Lower lobe of right lung (tissue), 2 donors: Measurements from ENCODE around the gene SYNGAP1. TPM values are rescaled to one million over a fixed set of nuclear protein-coding genes. Genes with fewer than 3 reads are reported as not detected.

ENCODE experiments used
- ATAC-seq, 2 donors: fragments of 200-7000 bp; cut with Tn5 transposase; one replicate each; pipeline ENCODE4 v1.9.1; 2020 to 2022; ENCODE audit warnings: mild to moderate bottlenecking in 2 of 2, moderate library complexity in 2 of 2
- DNase-seq: peaks from one replicate; pipeline ENCODE4 v3.0.0-alpha.2; 2020
- H3K27ac ChIP-seq: fragments of 200-600 bp; one replicate; pipeline ENCODE4 v1.8.0; 2022
- H3K27me3 ChIP-seq: fragments of 200-600 bp; one replicate; pipeline ENCODE4 v1.8.0; 2022; ENCODE audit warnings: low read depth
- H3K36me3 ChIP-seq: fragments of 200-600 bp; one replicate; pipeline ENCODE4 v1.8.0; 2022; ENCODE audit warnings: mild to moderate bottlenecking
- H3K4me1 ChIP-seq: fragments of 200-600 bp; one replicate; pipeline ENCODE4 v1.8.0; 2022
- H3K4me3 ChIP-seq: fragments of 200-600 bp; one replicate; pipeline ENCODE4 v1.8.0; 2022; ENCODE audit warnings: mild to moderate bottlenecking
- H3K9me3 ChIP-seq: fragments of 200-600 bp; one replicate; pipeline ENCODE4 v1.8.0; 2022
- intact Hi-C: fragments of 100-400 bp; cut with DNase I; formaldehyde crosslinking; loops from one replicate; pipeline ENCODE4 v1.11.0; 2022
- total RNA-seq: library from RNA; stranded (reverse); fragmentation: NEBNext Ultra II Directional; extraction: Animal tissue kit (Norgen Biotek cat#: 25700); gene quantifications from one replicate; pipeline ENCODE4 v1.2.1, GENCODE V29; 2021
- TF ChIP-seq, protein P1 (sequence below): fragments of 200-600 bp; IDR thresholded peaks from one replicate; pipeline ENCODE4 v1.8.0; 2022; ENCODE audit warnings: antibody characterized with exemption, mild to moderate bottlenecking
- donor health status: DM: no; HTN: yes; CAD: no; lungs with severe emphysema.

The SYNGAP1 gene
- total RNA-seq, 1 donor from 2014 or later: 21.6 TPM

DNA sequence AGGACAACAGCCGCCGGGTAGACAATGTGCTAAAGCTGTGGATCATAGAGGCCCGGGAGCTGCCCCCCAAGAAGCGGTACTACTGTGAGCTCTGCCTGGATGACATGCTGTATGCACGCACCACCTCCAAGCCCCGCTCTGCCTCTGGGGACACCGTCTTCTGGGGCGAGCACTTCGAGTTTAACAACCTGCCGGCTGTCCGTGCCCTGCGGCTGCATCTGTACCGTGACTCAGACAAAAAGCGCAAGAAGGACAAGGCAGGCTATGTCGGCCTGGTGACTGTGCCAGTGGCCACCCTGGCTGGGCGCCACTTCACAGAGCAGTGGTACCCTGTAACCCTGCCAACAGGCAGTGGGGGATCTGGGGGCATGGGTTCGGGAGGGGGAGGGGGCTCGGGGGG is 17.8 kb downstream of the SYNGAP1 start:
- Histone ChIP-seq H3K27me3 (no peaks in the 10 kb centered on the region), H3K27ac (no peak overlapping the region), H3K36me3 (peaks cover 53% of the 10 kb centered on the region), H3K4me3 (no peak overlapping the region), H3K9me3 (no peaks in the 10 kb centered on the region), H3K4me1 (no peaks in the 10 kb centered on the region)
- no peak for ATAC-seq
- TF ChIP-seq, protein P1, sequence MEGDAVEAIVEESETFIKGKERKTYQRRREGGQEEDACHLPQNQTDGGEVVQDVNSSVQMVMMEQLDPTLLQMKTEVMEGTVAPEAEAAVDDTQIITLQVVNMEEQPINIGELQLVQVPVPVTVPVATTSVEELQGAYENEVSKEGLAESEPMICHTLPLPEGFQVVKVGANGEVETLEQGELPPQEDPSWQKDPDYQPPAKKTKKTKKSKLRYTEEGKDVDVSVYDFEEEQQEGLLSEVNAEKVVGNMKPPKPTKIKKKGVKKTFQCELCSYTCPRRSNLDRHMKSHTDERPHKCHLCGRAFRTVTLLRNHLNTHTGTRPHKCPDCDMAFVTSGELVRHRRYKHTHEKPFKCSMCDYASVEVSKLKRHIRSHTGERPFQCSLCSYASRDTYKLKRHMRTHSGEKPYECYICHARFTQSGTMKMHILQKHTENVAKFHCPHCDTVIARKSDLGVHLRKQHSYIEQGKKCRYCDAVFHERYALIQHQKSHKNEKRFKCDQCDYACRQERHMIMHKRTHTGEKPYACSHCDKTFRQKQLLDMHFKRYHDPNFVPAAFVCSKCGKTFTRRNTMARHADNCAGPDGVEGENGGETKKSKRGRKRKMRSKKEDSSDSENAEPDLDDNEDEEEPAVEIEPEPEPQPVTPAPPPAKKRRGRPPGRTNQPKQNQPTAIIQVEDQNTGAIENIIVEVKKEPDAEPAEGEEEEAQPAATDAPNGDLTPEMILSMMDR: no peak
- intact Hi-C loops: no loop called here
- no peak for DNase-seq

DNA sequence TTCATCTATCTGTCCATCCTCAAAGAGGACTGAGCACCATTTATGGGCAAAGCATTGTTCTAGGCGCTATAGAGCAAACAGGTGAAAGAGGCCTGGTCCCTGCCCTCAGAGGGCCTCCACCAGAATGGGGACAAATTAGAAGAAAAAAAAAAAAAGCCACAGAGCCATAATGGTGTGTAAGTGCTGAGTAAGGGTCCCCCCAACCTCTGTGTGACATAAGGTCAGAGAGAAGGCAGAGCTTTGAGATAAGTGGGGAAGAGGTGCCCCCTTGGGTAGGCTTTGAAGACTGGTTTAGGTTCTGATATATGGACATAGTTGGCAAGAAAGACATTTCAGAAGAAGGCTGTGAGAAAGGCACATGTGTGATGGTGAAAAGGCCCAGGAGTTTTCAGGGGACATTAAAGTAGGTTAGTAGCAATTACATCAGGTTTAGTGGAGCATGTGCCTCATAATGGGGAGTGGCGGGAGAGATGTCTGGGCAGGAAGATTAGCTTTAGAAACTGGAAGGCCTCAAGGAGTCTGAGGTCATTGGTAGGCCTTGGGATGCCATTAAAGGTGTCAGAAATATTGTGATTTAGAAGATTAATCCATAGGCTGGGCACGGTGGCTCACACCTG is 19.2 kb downstream of the SYNGAP1 start:
- Histone ChIP-seq H3K4me1 (no peaks in the 10 kb centered on the region), H3K27ac (no peak overlapping the region), H3K4me3 (no peak overlapping the region), H3K36me3 (peaks cover 63% of the 10 kb centered on the region), H3K9me3 (no peaks in the 10 kb centered on the region), H3K27me3 (no peaks in the 10 kb centered on the region)
- intact Hi-C loops: no loop called here
- ATAC-seq (no peak), DNase-seq (no peak)
- TF ChIP-seq, protein P1: no peak

DNA sequence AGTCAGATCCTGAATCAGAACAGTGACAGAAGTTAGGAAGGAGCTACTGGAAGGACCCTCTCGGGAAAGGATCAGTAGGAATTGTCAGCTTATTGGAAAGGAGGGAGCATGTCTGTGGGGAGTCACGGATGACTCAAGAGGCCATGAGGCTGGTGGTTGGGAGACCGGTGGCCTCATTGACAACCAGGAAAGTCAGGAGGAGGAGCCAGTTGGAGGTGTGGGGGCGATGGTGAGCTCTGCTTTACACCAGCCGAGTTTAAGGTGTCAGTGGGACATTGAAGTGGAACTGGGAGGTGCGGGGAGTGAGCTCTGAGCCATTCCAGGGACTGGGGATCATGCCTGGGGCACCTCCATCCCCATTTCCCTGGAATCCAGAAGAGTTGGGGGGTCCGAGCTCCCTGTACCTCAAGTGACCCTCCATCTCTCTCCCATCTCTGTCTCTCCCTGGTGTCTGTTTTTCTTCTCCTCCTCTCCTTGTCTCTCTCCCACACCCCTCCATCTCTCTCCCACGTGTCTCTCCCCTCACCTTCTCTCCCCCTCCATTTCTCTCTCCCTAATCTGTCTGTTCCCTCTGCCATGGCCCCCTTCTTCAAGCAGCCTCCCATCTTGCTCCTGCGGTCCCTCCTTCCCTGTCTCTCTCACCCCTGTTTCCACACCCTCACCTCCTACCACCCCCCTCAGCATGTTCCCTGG is 20.2 kb downstream of the SYNGAP1 start:
- Histone ChIP-seq H3K27me3 (no peaks in the 10 kb centered on the region), H3K36me3 (peaks cover 63% of the 10 kb centered on the region), H3K9me3 (no peaks in the 10 kb centered on the region), H3K4me3 (no peak overlapping the region), H3K27ac (no peak overlapping the region), H3K4me1 (no peaks in the 10 kb centered on the region)
- ATAC-seq (no peak), DNase-seq (no peak)
- intact Hi-C loops: no loop called here
- TF ChIP-seq, protein P1: no peak

- DNase-seq (no peak), ATAC-seq (no peak)
- H3K4me3 ChIP-seq: no peak overlapping the region
- TF ChIP-seq, protein P1: no peak
- no peaks in the 10 kb centered on the region for H3K27me3 ChIP-seq
- no peaks in the 10 kb centered on the region for H3K9me3 ChIP-seq
- H3K36me3 ChIP-seq: peaks cover 57% of the 10 kb centered on the region
- intact Hi-C loops: no loop called here
- no peak overlapping the region for H3K27ac ChIP-seq
- no peaks in the 10 kb centered on the region for H3K4me1 ChIP-seq
These were observed 20.9 kb downstream of the SYNGAP1 start for GRCh38 chr6:33440649-33441309.

GRCh38 chr6:33441457-33441856 is 21.6 kb downstream of the SYNGAP1 start:
- DNase-seq: no peak
- TF ChIP-seq, protein P1: no peak
- Histone ChIP-seq H3K27ac (no peak overlapping the region), H3K9me3 (no peaks in the 10 kb centered on the region), H3K27me3 (no peaks in the 10 kb centered on the region), H3K4me1 (no peaks in the 10 kb centered on the region), H3K36me3 (peaks cover 52% of the 10 kb centered on the region), H3K4me3 (no peak overlapping the region)
- intact Hi-C loops: no loop called here
- ATAC-seq: no peak
